ENCODE results near the gene ZBTB20. TPM values are rescaled to one million over a fixed set of nuclear protein-coding genes. Genes with fewer than 3 reads are reported as not detected.

Gene ZBTB20
- total RNA-seq, 1 experiment from 2014 or later = 26.5 TPM

- intact Hi-C loops (cut with micrococcal nuclease; ENCODE audit: unreplicated experiment) = no loop called here
- Histone ChIP-seq H3F3A (ENCODE audit: insufficient read depth, low read depth) (no peaks in the 10 kb centered on the region), H3K4me1 (replicated peaks; ENCODE audit: insufficient read depth) (no peaks in the 10 kb centered on the region), H4K20me1 (ENCODE audit: insufficient read depth) (no peaks in the 10 kb centered on the region), H3K36me3 (ENCODE audit: low read depth) (no peaks in the 10 kb centered on the region), H3K27ac (no peak overlapping the region), H2AFZ (no peak overlapping the region), H3K9me3 (ENCODE audit: insufficient read depth, low read depth) (no peaks in the 10 kb centered on the region), H3K79me2 (ENCODE audit: low read depth) (no peaks in the 10 kb centered on the region), H3K9me2 (ENCODE audit: insufficient read depth) (no peaks in the 10 kb centered on the region; the same call in 1 of the 2 replicates), H3K27me3 (ENCODE audit: insufficient read depth, low read depth) (no peaks in the 10 kb centered on the region), H3K4me3 (no peak overlapping the region), H3K4me2 (no peak overlapping the region)
- BruUV-seq (replicated peaks) = no TSS peak
- CTCF ChIA-PET = no interaction called here
- DNase-seq = no peak
- no peak for TF ChIP-seq EZH2 (IDR thresholded peaks at IDR 0.05; ENCODE audit: low read depth)
- no peak for TF ChIP-seq CTCF (conservative IDR thresholded peaks at IDR 0.05)
- POLR2A ChIA-PET (ENCODE audit: unreplicated experiment) = no interaction called here
Observed at GRCh38 chr3:114285648-114286230, 861.3 kb downstream of the ZBTB20 start.

GRCh38 chr3:114284644-114285043 lies 862.4 kb downstream of the ZBTB20 start:
- DNase-seq = no peak
- H3K79me2 ChIP-seq (ENCODE audit: low read depth) = no peaks in the 10 kb centered on the region
- ChIA-PET POLR2A (ENCODE audit: unreplicated experiment) (no interaction called here), CTCF (no interaction called here)
- H3K4me1 ChIP-seq (replicated peaks; ENCODE audit: insufficient read depth) = no peaks in the 10 kb centered on the region
- intact Hi-C loops (cut with micrococcal nuclease; ENCODE audit: unreplicated experiment) = no loop called here
- no peak overlapping the region for H3K4me3 ChIP-seq
- H3K9me2 ChIP-seq (ENCODE audit: insufficient read depth) = no peaks in the 10 kb centered on the region; the same call in 1 of the 2 replicates
- H3K27ac ChIP-seq = no peak overlapping the region
- no peak overlapping the region for H2AFZ ChIP-seq
- no peak overlapping the region for H3K4me2 ChIP-seq
- no peaks in the 10 kb centered on the region for H3K36me3 ChIP-seq (ENCODE audit: low read depth)
- H3K27me3 ChIP-seq (ENCODE audit: insufficient read depth, low read depth) = no peaks in the 10 kb centered on the region
- no TSS peak for BruUV-seq (replicated peaks)
- no peak for TF ChIP-seq EZH2 (IDR thresholded peaks at IDR 0.05; ENCODE audit: low read depth)
- no peak for TF ChIP-seq CTCF (conservative IDR thresholded peaks at IDR 0.05)
- no peaks in the 10 kb centered on the region for H3F3A ChIP-seq (ENCODE audit: insufficient read depth, low read depth)
- H4K20me1 ChIP-seq (ENCODE audit: insufficient read depth) = no peaks in the 10 kb centered on the region
- no peaks in the 10 kb centered on the region for H3K9me3 ChIP-seq (ENCODE audit: insufficient read depth, low read depth)

Small RNA genes lying within 50 kb of the gene (microRNA-seq; reads per million reads assigned to microRNA genes)
- not detected for gene MIR4796 (ENCODE audit: borderline number of aligned reads, borderline replicate concordance)

Data from PC-9 (cell line).